Fibroblast of the aortic adventitia (primary cell): ENCODE data around the gene CHST15. TPM values are rescaled to one million over a fixed set of nuclear protein-coding genes. Genes with fewer than 3 reads are reported as not detected.

Experiments used
- DNase-seq: peaks from one replicate; pipeline ENCODE4 v3.0.0-alpha.2; 2010; ENCODE audit warnings: low read depth
- H3K4me3 ChIP-seq: 2 replicates; pipeline ENCODE4 v1.5.1; 2011; ENCODE audit warnings: low read depth, mild to moderate bottlenecking, control low read depth, low read length, moderate library complexity
- total RNA-seq: library from RNA; depleted of rRNA; stranded (reverse); fragments of >200 nt; gene quantifications from 2 replicates; pipeline ENCODE4 v1.2.3, GENCODE V29; 2012; ENCODE audit warnings: low replicate concordance
- TF ChIP-seq, protein P1 (sequence below): IDR thresholded peaks from 2 replicates; pipeline ENCODE4 v1.5.1; 2011; ENCODE audit warnings: mild to moderate bottlenecking, low read length, control low read depth, inconsistent platforms; ENCODE audit not compliant: insufficient read depth

The CHST15 gene
- total RNA-seq, 1 donor, result 2.0 TPM

GRCh38 chr10:124077208-124077993, 16.0 kb downstream of the CHST15 start:
- no peak for DNase-seq
- no peak overlapping the region for H3K4me3 ChIP-seq
- TF ChIP-seq, protein P1, sequence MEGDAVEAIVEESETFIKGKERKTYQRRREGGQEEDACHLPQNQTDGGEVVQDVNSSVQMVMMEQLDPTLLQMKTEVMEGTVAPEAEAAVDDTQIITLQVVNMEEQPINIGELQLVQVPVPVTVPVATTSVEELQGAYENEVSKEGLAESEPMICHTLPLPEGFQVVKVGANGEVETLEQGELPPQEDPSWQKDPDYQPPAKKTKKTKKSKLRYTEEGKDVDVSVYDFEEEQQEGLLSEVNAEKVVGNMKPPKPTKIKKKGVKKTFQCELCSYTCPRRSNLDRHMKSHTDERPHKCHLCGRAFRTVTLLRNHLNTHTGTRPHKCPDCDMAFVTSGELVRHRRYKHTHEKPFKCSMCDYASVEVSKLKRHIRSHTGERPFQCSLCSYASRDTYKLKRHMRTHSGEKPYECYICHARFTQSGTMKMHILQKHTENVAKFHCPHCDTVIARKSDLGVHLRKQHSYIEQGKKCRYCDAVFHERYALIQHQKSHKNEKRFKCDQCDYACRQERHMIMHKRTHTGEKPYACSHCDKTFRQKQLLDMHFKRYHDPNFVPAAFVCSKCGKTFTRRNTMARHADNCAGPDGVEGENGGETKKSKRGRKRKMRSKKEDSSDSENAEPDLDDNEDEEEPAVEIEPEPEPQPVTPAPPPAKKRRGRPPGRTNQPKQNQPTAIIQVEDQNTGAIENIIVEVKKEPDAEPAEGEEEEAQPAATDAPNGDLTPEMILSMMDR, result no peak

GRCh38 chr10:124076148-124076733, 17.2 kb downstream of the CHST15 start:
- no peak overlapping the region for H3K4me3 ChIP-seq
- DNase-seq, result no peak
- TF ChIP-seq, protein P1, result no peak

DNA sequence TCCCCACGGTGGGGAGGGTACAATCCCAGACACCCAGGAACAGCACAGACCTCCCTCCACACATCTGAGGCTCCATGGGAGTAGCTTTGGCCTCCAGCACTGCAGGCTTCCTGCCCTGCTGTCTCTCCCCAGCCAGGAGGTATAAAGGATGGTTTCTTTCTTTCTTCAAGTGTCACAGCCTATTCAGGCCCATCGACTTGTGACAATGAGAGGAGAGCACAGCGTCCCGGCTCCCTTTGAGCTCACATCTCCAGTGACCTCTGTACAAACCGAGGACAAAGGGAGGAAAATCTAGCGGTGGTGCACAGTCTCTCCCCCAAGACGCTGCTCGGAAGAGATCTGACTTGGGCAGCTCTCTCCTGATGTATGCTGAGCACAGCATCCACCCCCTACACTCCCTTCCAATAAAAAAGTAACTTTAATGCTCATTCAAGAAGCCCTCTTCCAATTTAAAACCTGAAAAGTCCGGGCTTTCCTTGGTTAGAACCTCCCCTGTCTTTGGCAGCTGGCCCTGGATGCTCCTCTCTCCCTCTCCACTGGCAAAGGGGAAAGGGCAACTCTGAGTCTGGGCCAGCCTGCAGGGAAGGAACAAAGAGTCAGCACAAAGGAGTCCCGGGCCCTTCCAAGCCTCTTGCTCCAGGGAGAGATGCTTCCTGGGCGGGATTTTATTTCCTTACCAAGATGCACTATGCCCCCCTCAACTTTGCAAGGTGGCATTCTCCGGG, 18.0 kb downstream of the CHST15 start:
- TF ChIP-seq, protein P1, result no peak
- DNase-seq, result no peak
- H3K4me3 ChIP-seq, result no peak overlapping the region

DNA sequence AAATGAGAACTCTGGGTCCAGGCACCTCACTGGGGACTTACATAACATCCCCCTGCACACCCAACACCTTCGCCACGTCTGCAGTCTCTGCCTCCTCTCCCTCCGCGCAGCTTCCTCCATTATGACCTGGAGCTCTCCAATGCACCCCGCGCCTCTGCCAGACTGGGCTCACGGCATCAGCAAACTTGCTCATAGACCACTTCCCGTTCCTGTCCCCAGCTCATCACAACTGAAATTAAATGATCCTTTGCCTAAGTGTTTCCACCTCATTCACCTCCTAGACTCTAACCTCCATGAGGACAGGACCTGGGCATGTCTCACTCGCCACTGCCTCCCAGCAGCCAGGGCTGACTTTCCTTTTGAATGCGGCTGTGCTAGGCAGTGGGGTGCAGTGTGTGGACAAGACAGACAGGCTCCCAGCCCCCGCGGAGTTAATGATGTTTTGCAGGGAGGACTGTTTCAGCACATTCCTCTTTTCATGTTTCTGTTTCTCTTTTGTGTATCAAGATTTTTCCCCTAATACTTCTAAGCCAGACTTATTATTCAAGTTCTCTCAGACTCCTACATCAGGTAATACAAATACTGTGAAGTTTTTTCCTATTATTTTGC, 18.8 kb downstream of the CHST15 start:
- TF ChIP-seq, protein P1, result no peak

DNA sequence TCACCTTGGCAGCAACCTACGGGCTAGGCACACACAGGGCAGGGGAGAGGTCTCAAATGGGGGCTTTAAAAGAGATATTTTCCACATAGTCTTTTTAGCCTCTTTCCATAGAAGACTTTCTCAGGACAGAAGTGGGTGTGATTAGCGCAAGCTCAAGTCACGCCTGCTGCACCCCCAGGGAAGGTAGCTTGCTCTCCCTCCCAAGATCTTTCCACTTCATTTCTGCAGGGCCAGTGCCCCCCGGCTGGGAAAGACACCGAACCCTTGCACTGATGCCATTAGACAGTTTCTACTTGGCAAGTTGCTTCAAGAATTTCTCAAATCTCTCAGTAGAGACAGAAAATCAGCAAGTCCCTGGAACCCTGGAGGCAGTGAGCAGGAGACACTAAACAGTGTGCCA, 19.4 kb downstream of the CHST15 start:
- TF ChIP-seq, protein P1, result no peak
- no peak overlapping the region for H3K4me3 ChIP-seq
- DNase-seq, result no peak

More for the DNA sequence above, 18.8 kb downstream of the CHST15 start:
- H3K4me3 ChIP-seq, result no peak overlapping the region
- no peak for DNase-seq

- no peak overlapping the region for H3K4me3 ChIP-seq
- TF ChIP-seq, protein P1, result no peak
- no peak for DNase-seq
Observed at GRCh38 chr10:124072541-124072940, 20.9 kb downstream of the CHST15 start.
